A172 (cell line): ENCODE measurements around the gene TRIM25. TPM values are rescaled to one million over a fixed set of nuclear protein-coding genes. Genes with fewer than 3 reads are reported as not detected.

ENCODE experiments used
- DNase-seq: peaks from one replicate; pipeline ENCODE4 v3.0.0-alpha.2; 2015; ENCODE audit warnings: low spot score
- total RNA-seq: library from RNA; depleted of rRNA; stranded (reverse); fragments of >200 nt; shearing (Covaris generic); gene quantifications from 2 replicates; pipeline ENCODE4 v1.2.3, GENCODE V29; 2014

Gene TRIM25
- total RNA-seq, 1 experiment from 2014 or later: 27.2 TPM

DNA sequence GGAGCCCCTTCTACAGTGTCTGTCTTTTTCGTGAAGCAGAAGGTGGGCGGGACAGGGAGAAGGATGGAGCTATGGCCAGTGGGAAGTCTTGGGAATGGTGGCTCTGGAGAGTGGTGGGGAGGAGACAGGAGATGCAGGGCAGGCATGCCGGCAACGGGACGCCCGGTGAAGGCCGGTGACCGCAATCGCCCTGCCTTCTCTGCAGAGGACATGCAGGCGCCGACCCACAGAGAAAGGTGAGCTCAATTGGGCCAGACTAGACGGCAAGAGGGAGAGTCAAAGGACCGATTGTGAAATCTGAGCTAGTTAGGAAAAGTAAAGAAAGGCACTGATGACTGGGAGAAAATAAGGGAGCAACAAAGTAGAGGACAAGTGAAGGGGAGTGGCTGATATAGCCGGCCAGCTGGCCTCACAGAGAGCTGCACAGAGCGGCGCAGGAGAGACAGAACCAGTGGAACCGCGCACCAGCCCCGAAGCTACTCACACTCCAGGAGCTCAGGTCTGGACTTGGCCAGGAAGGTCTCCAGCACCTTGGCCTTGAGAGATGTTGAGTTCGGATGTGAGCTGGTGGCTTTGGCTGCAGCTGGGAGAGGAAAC lies 18.9 kb downstream of the TRIM25 start:
- no peak for DNase-seq

DNA sequence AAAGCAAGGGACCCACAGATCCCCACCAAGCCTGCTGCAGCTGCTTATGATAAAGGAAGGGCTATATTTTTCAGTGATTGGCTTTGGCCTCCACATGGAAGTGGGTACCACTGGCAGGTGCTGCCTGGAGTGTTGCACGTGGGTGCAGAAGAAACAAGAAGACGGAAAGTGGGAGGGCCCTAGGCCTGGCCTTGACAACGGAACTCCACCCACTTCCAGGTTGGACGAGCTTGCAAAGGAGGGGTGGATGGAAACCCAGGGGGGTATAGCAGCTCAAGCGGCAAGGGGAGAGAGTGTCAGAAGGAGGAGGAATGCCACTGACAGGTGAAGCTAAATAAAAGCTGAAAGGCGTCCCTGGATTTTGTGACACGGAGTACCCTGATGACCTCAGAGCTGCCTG lies 20.3 kb downstream of the TRIM25 start:
- no peak for DNase-seq

GRCh38 chr17:56892333-56892732 lies 21.5 kb downstream of the TRIM25 start:
- no peak for DNase-seq

DNA sequence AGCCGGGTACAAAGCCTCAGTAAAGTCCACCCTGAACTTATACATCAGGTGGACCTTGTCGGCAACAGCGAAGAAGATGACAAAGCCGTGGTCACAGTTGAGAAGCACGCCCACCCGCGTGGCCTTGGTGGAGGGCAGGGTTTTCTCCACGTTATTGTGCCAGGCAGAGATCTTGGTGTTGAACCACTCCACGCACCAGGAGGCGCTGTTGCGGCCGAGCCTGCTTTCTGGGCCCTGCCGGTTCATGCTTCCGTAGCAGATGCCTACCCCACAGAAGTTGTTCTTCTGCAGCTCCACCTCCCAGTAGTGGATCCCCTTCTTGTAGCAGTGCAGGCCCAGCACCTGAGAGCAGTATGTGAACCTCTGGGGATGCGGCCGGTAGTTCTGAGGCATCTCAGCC lies 22.1 kb downstream of the TRIM25 start:
- no peak for DNase-seq

DNA sequence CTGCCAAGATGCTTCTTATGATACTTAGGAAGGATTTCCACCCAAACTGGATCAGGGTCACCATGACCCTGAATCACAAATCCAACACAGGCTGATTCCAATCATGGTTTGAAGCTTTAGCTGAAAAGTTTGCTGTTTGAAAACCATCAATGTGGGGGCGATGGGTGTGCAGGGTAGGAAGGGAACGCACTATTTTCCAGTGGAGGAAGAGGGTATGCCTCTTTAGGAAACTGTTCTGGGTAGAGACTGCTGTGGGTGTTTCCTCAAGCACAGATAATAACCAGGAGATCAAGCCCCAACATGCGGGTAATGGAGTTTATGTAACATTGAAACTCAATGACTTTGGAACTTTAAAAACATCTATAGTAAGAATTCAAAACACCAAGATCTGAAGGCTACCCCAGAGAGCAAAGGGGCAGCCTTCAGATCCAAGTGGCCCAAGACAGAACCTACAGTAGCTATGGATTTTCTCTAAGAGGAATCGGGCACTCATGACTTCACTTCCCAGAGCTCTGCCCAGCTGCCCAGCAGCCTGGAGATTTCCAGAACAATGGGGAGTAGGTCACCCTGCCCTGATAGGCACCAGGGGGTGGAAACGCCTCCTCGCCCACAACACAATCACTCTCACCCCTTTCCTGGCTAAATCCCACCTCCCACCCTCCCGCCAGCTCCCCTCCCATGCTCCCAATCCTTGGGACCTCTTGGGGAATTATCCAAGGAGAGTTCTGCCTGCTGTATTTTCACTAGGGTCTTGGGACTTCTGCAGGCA lies 22.8 kb downstream of the TRIM25 start:
- no peak for DNase-seq

- no peak for DNase-seq
Measured at GRCh38 chr17:56890390-56890789, 23.5 kb downstream of the TRIM25 start.

GRCh38 chr17:56887552-56888467 lies 26.0 kb downstream of the TRIM25 start:
- DNase-seq: peak; percentile 56

GRCh38 chr17:56887105-56887504 lies 26.7 kb downstream of the TRIM25 start:
- DNase-seq: no peak

DNA sequence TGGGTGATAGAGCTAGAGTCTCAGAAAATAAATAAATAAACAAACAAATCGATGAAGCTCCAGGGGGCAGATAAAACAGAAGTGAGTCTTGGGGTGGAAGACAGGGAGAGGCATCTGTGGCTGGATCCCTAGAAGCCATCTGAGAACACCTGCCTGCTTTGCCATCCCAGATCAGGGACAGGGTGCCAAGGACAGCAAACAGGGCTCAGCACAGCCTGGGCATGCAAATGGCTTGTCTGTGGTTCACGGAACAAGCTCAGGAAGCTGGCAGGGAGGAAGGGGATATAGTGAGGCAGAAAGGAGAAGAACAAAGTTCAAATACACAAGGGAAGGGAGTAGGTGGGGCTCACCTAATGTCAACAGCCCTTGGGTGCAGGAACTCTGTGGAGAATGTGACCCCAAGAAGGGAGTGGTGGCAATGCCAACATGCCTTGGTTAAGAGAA lies 27.5 kb downstream of the TRIM25 start:
- no peak for DNase-seq

GRCh38 chr17:56885312-56885657 lies 28.6 kb downstream of the TRIM25 start:
- no peak for DNase-seq

DNA sequence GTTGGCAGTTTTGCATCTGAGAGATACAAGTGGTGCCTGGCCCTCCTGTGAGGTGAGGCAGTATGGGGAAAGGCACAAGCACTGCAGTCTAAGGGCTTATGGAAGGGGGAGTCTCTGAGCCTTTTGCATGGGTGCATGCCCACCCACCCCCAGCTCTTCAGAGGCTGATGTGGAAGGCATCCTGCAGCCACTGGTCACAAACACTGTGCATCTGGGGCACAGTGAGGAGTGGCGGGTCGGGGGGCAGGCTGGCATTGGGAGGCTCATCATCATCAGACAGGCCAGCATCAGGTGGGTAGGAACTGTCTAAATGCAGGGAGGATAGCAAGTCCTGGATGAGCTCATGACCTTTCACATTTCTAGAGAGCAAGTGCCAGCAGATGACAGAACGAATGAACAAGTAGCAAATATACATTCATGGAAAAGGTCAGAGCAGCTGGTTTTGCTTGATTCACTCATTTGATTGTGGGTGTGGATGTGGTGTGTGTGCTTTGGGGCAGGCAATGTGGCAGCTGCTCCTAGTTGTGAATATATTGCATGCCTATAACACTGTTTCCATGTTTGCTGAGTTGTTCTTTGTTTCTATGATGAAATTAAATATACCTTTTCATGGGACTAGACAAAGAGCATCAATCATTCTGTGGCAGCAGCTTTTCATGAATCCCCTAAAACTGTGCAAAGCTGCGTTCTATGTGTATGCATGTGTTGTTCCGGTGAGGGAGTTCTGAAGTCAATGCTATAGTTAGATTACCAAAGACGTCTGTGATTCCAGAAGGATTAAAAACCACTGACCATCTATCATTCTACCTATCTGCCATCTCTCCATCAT lies 29.2 kb downstream of the TRIM25 start:
- DNase-seq: no peak

DNA sequence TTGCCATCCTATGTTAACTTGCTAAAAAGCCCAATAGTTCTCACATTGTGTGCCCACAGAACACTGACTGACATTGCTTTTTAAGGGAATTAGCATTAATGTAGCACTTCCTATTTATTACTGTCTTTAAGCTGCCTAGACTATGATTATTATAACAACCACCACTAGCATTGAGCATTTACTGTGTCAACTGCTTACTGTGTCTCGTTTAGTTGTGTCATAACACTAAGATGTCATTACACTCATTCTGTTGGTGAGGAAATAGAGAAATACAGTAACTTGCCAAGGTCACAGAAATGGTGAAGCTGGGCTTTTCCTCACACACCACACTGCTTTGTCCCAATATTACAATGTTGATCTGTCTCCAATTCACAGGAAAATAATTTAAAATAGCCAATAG lies 30.2 kb downstream of the TRIM25 start:
- no peak for DNase-seq

DNA sequence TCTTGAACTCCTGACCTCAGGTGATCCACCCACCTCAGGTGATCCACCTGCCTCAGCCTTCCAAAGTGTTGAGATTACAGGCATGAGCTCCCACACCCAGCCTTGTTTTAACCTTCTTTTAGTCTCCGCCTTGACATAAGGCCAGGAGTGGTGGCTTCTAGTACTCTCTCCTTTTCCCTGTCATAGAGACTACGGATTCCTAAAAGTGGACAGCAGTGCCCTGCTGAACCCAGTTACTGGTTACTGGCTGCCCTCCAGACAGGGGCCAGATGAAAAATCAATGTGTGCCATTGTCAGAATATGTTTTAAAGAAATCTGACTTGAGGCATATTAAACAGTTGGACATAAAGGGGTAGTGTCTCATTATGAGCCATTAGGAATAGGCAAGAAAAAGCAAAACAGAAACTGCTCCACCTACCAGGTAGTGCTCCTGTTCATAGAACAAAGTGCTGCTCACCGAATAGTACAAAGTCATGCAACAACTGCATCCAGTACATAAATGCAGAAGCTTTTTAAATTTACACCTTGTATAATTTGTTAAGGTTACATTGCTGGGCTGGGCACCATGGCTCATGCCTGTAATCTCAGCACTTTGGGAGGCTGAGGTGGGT lies 32.1 kb downstream of the TRIM25 start:
- no peak for DNase-seq

GRCh38 chr17:56880571-56880970 lies 33.3 kb downstream of the TRIM25 start:
- no peak for DNase-seq

GRCh38 chr17:56880133-56880532 lies 33.7 kb downstream of the TRIM25 start:
- no peak for DNase-seq

- DNase-seq: no peak
Measured at GRCh38 chr17:56879280-56879679, 34.6 kb downstream of the TRIM25 start.

DNA sequence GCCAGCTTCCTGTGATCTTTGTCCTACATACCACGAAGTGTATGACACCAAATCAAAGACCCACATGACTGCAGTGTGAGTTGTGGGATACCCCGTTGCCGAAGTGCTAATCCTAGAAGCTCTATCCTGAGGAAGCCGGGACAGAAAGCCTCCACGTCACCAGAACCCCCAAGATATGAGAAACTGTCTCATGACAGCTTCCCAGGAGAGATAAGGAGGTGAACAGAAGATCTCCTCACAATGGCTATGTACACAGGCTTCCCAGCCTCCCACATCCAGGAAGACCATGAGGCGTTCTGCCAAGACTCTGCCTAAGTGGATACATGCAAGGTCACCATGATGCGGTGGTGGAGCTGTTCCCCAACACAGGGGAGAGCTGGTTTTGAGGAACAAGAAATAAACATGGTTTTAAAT lies 37.1 kb downstream of the TRIM25 start:
- DNase-seq: no peak

- no peak for DNase-seq
Measured at GRCh38 chr17:56870081-56870651, 43.7 kb downstream of the TRIM25 start.

DNA sequence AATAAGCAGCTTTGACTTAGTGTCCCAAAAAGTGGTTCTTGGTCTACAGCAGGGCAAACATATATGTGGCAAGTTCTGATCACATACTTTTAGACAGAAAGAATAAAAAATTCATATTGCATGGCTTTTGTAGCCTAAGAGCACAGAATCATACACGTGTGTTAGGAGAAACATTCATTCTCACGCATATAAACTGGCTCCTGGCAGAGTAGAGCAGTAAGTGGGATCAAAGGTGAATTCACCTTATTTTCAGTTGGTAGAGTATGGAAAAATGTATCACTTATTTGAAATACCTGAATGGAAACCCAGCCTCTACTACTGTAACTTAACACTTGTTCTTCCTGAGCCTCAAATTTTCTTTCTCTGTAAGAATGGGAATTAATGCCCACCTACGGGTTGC lies 45.1 kb downstream of the TRIM25 start:
- no peak for DNase-seq

GRCh38 chr17:56867948-56868376 lies 45.9 kb downstream of the TRIM25 start:
- peak; percentile 57 for DNase-seq

DNA sequence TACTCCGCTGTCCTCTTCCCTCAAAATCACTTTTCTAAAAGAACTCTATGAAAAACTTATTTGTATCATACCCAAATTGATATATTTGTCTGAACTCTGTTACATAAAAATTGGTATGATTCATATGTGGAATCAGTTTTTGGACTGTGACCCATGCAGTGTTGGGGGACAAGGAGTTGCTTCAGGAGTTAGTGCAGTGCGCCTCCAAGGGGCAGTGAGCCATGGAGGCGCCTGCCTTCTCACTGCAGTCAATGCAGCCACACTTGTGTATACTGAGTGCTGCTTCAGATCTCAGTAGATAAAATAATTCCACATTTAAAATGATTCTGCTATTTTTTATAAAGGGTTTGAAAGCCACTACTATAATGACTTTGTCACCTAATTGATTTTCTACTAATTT lies 47.4 kb downstream of the TRIM25 start:
- DNase-seq: no peak
